ENCODE results near the gene SYNRG. TPM values are rescaled to one million over a fixed set of nuclear protein-coding genes. Genes with fewer than 3 reads are reported as not detected.

Gene SYNRG
- total and polyA plus RNA-seq, 2 donors (not counting 1 experiment from before 2014, with no cell fraction given), result 20.4 to 21.5 TPM

GRCh38 chr17:37488607-37489196 is 120.5 kb downstream of the SYNRG start:
- Histone ChIP-seq H3K9ac (ENCODE audit: insufficient read depth, low read length) (peak overlapping the region; percentile 99), H3K27me3 (ENCODE audit: control insufficient read depth, insufficient read depth, low read length) (no peaks in the 10 kb centered on the region), H3K9me3 (ENCODE audit: control insufficient read depth, insufficient read depth, low read depth, low read length) (no peaks in the 10 kb centered on the region), H3K4me2 (ENCODE audit: extremely low read depth, insufficient read depth, low read length) (peak overlapping the region; percentile 99), H2AFZ (ENCODE audit: low read length) (no peak overlapping the region), H3K27ac (ENCODE audit: insufficient read depth, low read length) (peak overlapping the region; percentile 99), H4K20me1 (ENCODE audit: control insufficient read depth, extremely low read depth, insufficient read depth, low read length) (no peaks in the 10 kb centered on the region), H3K4me3 (replicated peaks in 1 of 4; ENCODE audit: control extremely low read depth in 1 of 4, insufficient read depth in 1 of 4, low read depth in 3 of 4, low read length in 4 of 4) (peak overlapping the region; percentile 62 to 92 (median 86)), H3K79me2 (ENCODE audit: control insufficient read depth, insufficient read depth, low read length) (peaks cover 34% of the 10 kb centered on the region), H3K36me3 (ENCODE audit: control insufficient read depth, insufficient read depth, low read length) (no peaks in the 10 kb centered on the region), H3K4me1 (ENCODE audit: control insufficient read depth, extremely low read depth, insufficient read depth, low read length) (peaks cover 16% of the 10 kb centered on the region)
- DNase-seq (ENCODE audit: low read depth in 2 of 2), result peak; percentile 94 to 97
- TF ChIP-seq CTCF (conservative IDR thresholded peaks at IDR 0.05 in 1 of 2, IDR thresholded peaks at IDR 0.05 in 1 of 2; ENCODE audit: low read depth in 1 of 2, low read length in 2 of 2), result no peak
- TF ChIP-seq EZH2 (IDR thresholded peaks at IDR 0.05; ENCODE audit: low read length, missing control alignments), result no peak

GRCh38 chr17:37488009-37488604 is 121.1 kb downstream of the SYNRG start:
- no peaks in the 10 kb centered on the region for H3K9me3 ChIP-seq (ENCODE audit: control insufficient read depth, insufficient read depth, low read depth, low read length)
- peak; percentile 97 to 98 for DNase-seq (ENCODE audit: low read depth in 2 of 2)
- H3K9ac ChIP-seq (ENCODE audit: insufficient read depth, low read length), result peak overlapping the region; percentile 99
- H3K36me3 ChIP-seq (ENCODE audit: control insufficient read depth, insufficient read depth, low read length), result no peaks in the 10 kb centered on the region
- TF ChIP-seq EZH2 (IDR thresholded peaks at IDR 0.05; ENCODE audit: low read length, missing control alignments), result no peak
- no peak for TF ChIP-seq CTCF (conservative IDR thresholded peaks at IDR 0.05 in 1 of 2, IDR thresholded peaks at IDR 0.05 in 1 of 2; ENCODE audit: low read depth in 1 of 2, low read length in 2 of 2)
- H2AFZ ChIP-seq (ENCODE audit: low read length), result no peak overlapping the region
- H3K4me1 ChIP-seq (ENCODE audit: control insufficient read depth, extremely low read depth, insufficient read depth, low read length), result peaks cover 18% of the 10 kb centered on the region
- peak overlapping the region; percentile 99 for H3K4me2 ChIP-seq (ENCODE audit: extremely low read depth, insufficient read depth, low read length)
- H3K79me2 ChIP-seq (ENCODE audit: control insufficient read depth, insufficient read depth, low read length), result peaks cover 30% of the 10 kb centered on the region
- H3K27ac ChIP-seq (ENCODE audit: insufficient read depth, low read length), result peak overlapping the region; percentile 99
- no peaks in the 10 kb centered on the region for H4K20me1 ChIP-seq (ENCODE audit: control insufficient read depth, extremely low read depth, insufficient read depth, low read length)
- no peaks in the 10 kb centered on the region for H3K27me3 ChIP-seq (ENCODE audit: control insufficient read depth, insufficient read depth, low read length)
- peak overlapping the region; percentile 62 to 92 (median 86) for H3K4me3 ChIP-seq (replicated peaks in 1 of 4; ENCODE audit: control extremely low read depth in 1 of 4, insufficient read depth in 1 of 4, low read depth in 3 of 4, low read length in 4 of 4)

- Histone ChIP-seq H4K20me1 (ENCODE audit: control insufficient read depth, extremely low read depth, insufficient read depth, low read length) (no peaks in the 10 kb centered on the region), H3K4me3 (replicated peaks in 1 of 4; ENCODE audit: control extremely low read depth in 1 of 4, insufficient read depth in 1 of 4, low read depth in 3 of 4, low read length in 4 of 4) (no peak overlapping the region), H3K4me2 (ENCODE audit: extremely low read depth, insufficient read depth, low read length) (no peak overlapping the region), H3K9ac (ENCODE audit: insufficient read depth, low read length) (no peak overlapping the region), H3K27ac (ENCODE audit: insufficient read depth, low read length) (no peak overlapping the region), H3K27me3 (ENCODE audit: control insufficient read depth, insufficient read depth, low read length) (no peaks in the 10 kb centered on the region), H3K36me3 (ENCODE audit: control insufficient read depth, insufficient read depth, low read length) (no peaks in the 10 kb centered on the region), H3K9me3 (ENCODE audit: control insufficient read depth, insufficient read depth, low read depth, low read length) (no peaks in the 10 kb centered on the region), H3K79me2 (ENCODE audit: control insufficient read depth, insufficient read depth, low read length) (peaks cover 10% of the 10 kb centered on the region), H2AFZ (ENCODE audit: low read length) (no peak overlapping the region), H3K4me1 (ENCODE audit: control insufficient read depth, extremely low read depth, insufficient read depth, low read length) (peaks cover 25% of the 10 kb centered on the region)
- TF ChIP-seq EZH2 (IDR thresholded peaks at IDR 0.05; ENCODE audit: low read length, missing control alignments) (no peak), CTCF (conservative IDR thresholded peaks at IDR 0.05 in 1 of 2, IDR thresholded peaks at IDR 0.05 in 1 of 2; ENCODE audit: low read depth in 1 of 2, low read length in 2 of 2) (no peak)
- peak in 1 of 2 donors; percentile 51 for DNase-seq (ENCODE audit: low read depth in 2 of 2)
These were observed 123.2 kb downstream of the SYNRG start for GRCh38 chr17:37485938-37486570.

All from fibroblast of lung (primary cell).